Smooth muscle cell (in vitro differentiated cells): Measurements from ENCODE around the gene TREML1. TPM values are rescaled to one million over a fixed set of nuclear protein-coding genes. Genes with fewer than 3 reads are reported as not detected.

Experiments
- DNase-seq: peaks from one replicate; lab custom pipeline; 2025; ENCODE audit not compliant: unreplicated experiment; lab: John Stamatoyannopoulos, UW
- H2AFZ ChIP-seq: fragments of 200-600 bp; sonication (generic); 2 replicates; pipeline ENCODE4 v1.6.0; 2016; ENCODE audit warnings: antibody characterized with exemption, low read depth, mild to moderate bottlenecking
- H3F3A ChIP-seq: fragments of 200-600 bp; sonication (generic); 2 replicates; pipeline ENCODE4 v1.6.0; 2017; ENCODE audit warnings: antibody characterized with exemption, low read depth
- H3K27ac ChIP-seq: fragments of 200-600 bp; sonication (generic); 2 replicates; pipeline ENCODE4 v1.5.1; 2016; ENCODE audit warnings: low read depth, mild to moderate bottlenecking
- H3K27me3 ChIP-seq: fragments of 200-600 bp; sonication (generic); 2 replicates; pipeline ENCODE4 v1.6.1; 2016; ENCODE audit warnings: low read depth, mild to moderate bottlenecking
- H3K36me3 ChIP-seq: fragments of 200-600 bp; sonication (generic); 2 replicates; pipeline ENCODE4 v1.5.1; 2016; ENCODE audit warnings: low read depth
- H3K4me1 ChIP-seq: fragments of 200-600 bp; sonication (generic); 2 replicates; pipeline ENCODE4 v1.5.1; 2016; ENCODE audit warnings: low read depth
- H3K4me2 ChIP-seq: fragments of 200-600 bp; sonication (generic); 2 replicates; pipeline ENCODE4 v1.6.0; 2016; ENCODE audit warnings: mild to moderate bottlenecking
- H3K4me3 ChIP-seq: fragments of 200-600 bp; sonication (generic); 2 replicates; pipeline ENCODE4 v1.5.1; 2016; ENCODE audit warnings: mild to moderate bottlenecking
- H3K79me2 ChIP-seq: fragments of 200-600 bp; sonication (generic); 2 replicates; pipeline ENCODE4 v1.6.0; 2016; ENCODE audit warnings: low read depth, mild to moderate bottlenecking
- H3K9ac ChIP-seq: fragments of 200-600 bp; sonication (generic); 2 replicates; pipeline ENCODE4 v1.6.0; 2016; ENCODE audit warnings: low read depth
- H3K9me3 ChIP-seq: fragments of 200-600 bp; sonication (generic); replicated peaks from 2 replicates; pipeline ENCODE4 v1.5.1; 2016; ENCODE audit warnings: low read depth
- H4K20me1 ChIP-seq: fragments of 200-600 bp; sonication (generic); 2 replicates; pipeline ENCODE4 v1.6.0; 2016; ENCODE audit warnings: low read depth
- whole genome bisulfite sequencing: methylation state at CpG from one replicate; pipeline ENCODE4 v1.1.7; 2016; ENCODE audit warnings: low lambda C conversion rate; 5-methylcytosine and 5-hydroxymethylcytosine counted together
- polyA plus RNA-seq: library from polyadenylated mRNA; unstranded; fragments of >200 nt; fragmentation: Nextera tagmentation; extraction: Ambion mirVana; gene quantifications from 2 replicates; pipeline ENCODE4 v1.2.1, GENCODE V29; 2016
- total RNA-seq: library from RNA; depleted of rRNA; stranded (reverse); fragments of >200 nt; gene quantifications from 2 replicates; pipeline ENCODE4 v1.2.3, GENCODE V29; 2014
- TF ChIP-seq, protein P1 (sequence below): fragments of 200-600 bp; sonication (generic); IDR thresholded peaks from 2 replicates; pipeline ENCODE4 v1.5.1; 2017; ENCODE audit warnings: borderline replicate concordance, mild to moderate bottlenecking, antibody characterized with exemption; ENCODE audit not compliant: insufficient read depth, poor library complexity, severe bottlenecking

The TREML1 gene
- total and polyA plus RNA-seq, 2 experiments from 2014 or later: not detected

DNA sequence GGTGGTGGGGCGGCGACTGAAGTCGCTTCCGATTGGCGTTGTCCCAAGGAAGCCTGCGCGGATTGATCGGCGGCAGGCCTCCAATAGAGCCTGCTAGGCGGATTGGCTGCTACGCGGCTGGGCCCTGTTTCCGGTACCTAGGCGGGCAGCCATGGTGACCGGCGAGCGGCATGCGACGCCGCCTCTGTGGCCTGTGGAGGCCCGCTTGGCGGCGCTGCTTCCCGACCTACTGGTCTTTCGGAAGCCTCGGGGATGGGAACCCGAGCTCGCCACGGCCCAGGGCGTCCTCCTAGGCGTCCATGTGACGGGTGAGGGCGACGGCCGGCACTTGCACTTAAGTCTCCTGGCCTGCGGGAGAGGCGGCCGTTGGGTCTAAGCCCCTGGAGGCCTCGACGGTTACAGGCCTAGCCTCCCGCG lies 53.3 kb downstream of the TREML1 start:
- H3K36me3 ChIP-seq: peaks cover 42% of the 10 kb centered on the region
- H3K4me3 ChIP-seq: no peak overlapping the region
- no peaks in the 10 kb centered on the region for H3K27me3 ChIP-seq
- H3K4me1 ChIP-seq: no peaks in the 10 kb centered on the region
- H3F3A ChIP-seq: peaks cover 3% of the 10 kb centered on the region
- H4K20me1 ChIP-seq: peaks cover 59% of the 10 kb centered on the region
- no peaks in the 10 kb centered on the region for H3K9me3 ChIP-seq
- WGBS: 92% methylated on average over 32 of the region's 42 CpGs
- peaks cover 4% of the 10 kb centered on the region for H3K79me2 ChIP-seq
- DNase-seq: no peak
- no peak overlapping the region for H2AFZ ChIP-seq
- no peak overlapping the region for H3K4me2 ChIP-seq
- no peak overlapping the region for H3K9ac ChIP-seq
- TF ChIP-seq, protein P1, sequence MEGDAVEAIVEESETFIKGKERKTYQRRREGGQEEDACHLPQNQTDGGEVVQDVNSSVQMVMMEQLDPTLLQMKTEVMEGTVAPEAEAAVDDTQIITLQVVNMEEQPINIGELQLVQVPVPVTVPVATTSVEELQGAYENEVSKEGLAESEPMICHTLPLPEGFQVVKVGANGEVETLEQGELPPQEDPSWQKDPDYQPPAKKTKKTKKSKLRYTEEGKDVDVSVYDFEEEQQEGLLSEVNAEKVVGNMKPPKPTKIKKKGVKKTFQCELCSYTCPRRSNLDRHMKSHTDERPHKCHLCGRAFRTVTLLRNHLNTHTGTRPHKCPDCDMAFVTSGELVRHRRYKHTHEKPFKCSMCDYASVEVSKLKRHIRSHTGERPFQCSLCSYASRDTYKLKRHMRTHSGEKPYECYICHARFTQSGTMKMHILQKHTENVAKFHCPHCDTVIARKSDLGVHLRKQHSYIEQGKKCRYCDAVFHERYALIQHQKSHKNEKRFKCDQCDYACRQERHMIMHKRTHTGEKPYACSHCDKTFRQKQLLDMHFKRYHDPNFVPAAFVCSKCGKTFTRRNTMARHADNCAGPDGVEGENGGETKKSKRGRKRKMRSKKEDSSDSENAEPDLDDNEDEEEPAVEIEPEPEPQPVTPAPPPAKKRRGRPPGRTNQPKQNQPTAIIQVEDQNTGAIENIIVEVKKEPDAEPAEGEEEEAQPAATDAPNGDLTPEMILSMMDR: no peak
- H3K27ac ChIP-seq: no peak overlapping the region

Other genes with a start within 250 kb of the TREML1 start
- gene UNC5CL, start 115.1 kb downstream of the TREML1 start, total RNA-seq: 0.63 and 3.4 TPM in 2 replicates
- gene UNC5CL, start 115.1 kb downstream of the TREML1 start, polyA plus RNA-seq: 1.1 and 1.3 TPM in 2 replicates
- not detected in 2 replicates for gene TSPO2, start 111.9 kb downstream of the TREML1 start, total RNA-seq
- gene TSPO2, start 111.9 kb downstream of the TREML1 start, polyA plus RNA-seq: not detected in 2 replicates
- gene APOBEC2, start 101.1 kb downstream of the TREML1 start, total RNA-seq: 1.0 TPM in 1 of 2 replicates, not detected in the other
- gene APOBEC2, start 101.1 kb downstream of the TREML1 start, polyA plus RNA-seq: 1.2 and 1.6 TPM in 2 replicates
- 15.0 and 18.5 TPM in 2 replicates for gene OARD1, start 82.0 kb downstream of the TREML1 start, total RNA-seq
- gene OARD1, start 82.0 kb downstream of the TREML1 start, polyA plus RNA-seq: 21.2 and 27.2 TPM in 2 replicates
- 40.2 and 43.5 TPM in 2 replicates for gene NFYA, start 81.4 kb downstream of the TREML1 start, total RNA-seq
- 20.6 and 22.4 TPM in 2 replicates for gene NFYA, start 81.4 kb downstream of the TREML1 start, polyA plus RNA-seq
- not detected in 2 replicates for gene TREM2, start 8.8 kb upstream of the TREML1 start, total RNA-seq
- 0.24 TPM in 1 of 2 replicates, not detected in the other for gene TREM2, start 8.8 kb upstream of the TREML1 start, polyA plus RNA-seq
- not detected in 2 replicates for gene TREML2, start 46.8 kb upstream of the TREML1 start, total RNA-seq
- gene TREML2, start 46.8 kb upstream of the TREML1 start, polyA plus RNA-seq: not detected in 2 replicates
- gene TREML4, start 74.0 kb upstream of the TREML1 start, total RNA-seq: not detected in 2 replicates
- not detected in 2 replicates for gene TREML4, start 74.0 kb upstream of the TREML1 start, polyA plus RNA-seq
- gene TREM1, start 132.3 kb upstream of the TREML1 start, total RNA-seq: 3.2 and 14.1 TPM in 2 replicates
- 6.9 and 10.0 TPM in 2 replicates for gene TREM1, start 132.3 kb upstream of the TREML1 start, polyA plus RNA-seq
- not detected in 2 replicates for gene NCR2, start 181.3 kb upstream of the TREML1 start, total RNA-seq
- gene NCR2, start 181.3 kb upstream of the TREML1 start, polyA plus RNA-seq: not detected in 2 replicates